Heart left ventricle (tissue), 16 donors: ENCODE measurements around the gene SRR. TPM values are rescaled to one million over a fixed set of nuclear protein-coding genes. Genes with fewer than 3 reads are reported as not detected.

Experiments
- ATAC-seq, 4 donors: fragments of 200-7000 bp; cut with Tn5 transposase; one replicate each; pipeline ENCODE4 v1.9.1; 2020 to 2022; ENCODE audit warnings: moderate library complexity in 4 of 4, mild to moderate bottlenecking in 3 of 4, moderate number of reproducible peaks in 1 of 4
- DNase-seq, 5 donors: peaks; one replicate each; pipeline ENCODE4 v3.0.0-alpha.2; 2020
- H3K27ac ChIP-seq, 12 donors: fragments of 200-600 bp; sonication (generic) in 4 of 12; one replicate each; pipeline versions ENCODE4 v1.5.0 to v1.8.0; 2016 to 2022; ENCODE audit warnings: mild to moderate bottlenecking in 2 of 12
- H3K27me3 ChIP-seq, 9 donors: fragments of 200-600 bp; sonication (generic) in 2 of 9; one replicate each; pipeline versions ENCODE4 v1.5.1 to v1.8.0; 2016 to 2022; ENCODE audit warnings: mild to moderate bottlenecking in 3 of 9
- H3K36me3 ChIP-seq, 9 donors: fragments of 200-600 bp; sonication (generic) in 2 of 9; one replicate each; pipeline versions ENCODE4 v1.5.0 to v1.8.0; 2018 to 2022; ENCODE audit warnings: mild to moderate bottlenecking in 2 of 9
- H3K4me1 ChIP-seq, 12 donors: fragments of 200-600 bp; sonication (generic) in 4 of 12; one replicate each; pipeline versions ENCODE4 v1.5.0 to v1.8.0; 2016 to 2022; ENCODE audit warnings: mild to moderate bottlenecking in 3 of 12
- H3K4me3 ChIP-seq, 12 donors: fragments of 200-600 bp; sonication (generic) in 4 of 12; one replicate each; pipeline versions ENCODE4 v1.5.0 to v1.8.0; 2017 to 2022; ENCODE audit warnings: mild to moderate bottlenecking in 9 of 12, moderate library complexity in 4 of 12
- H3K9me3 ChIP-seq, 12 donors: fragments of 200-600 bp; sonication (generic) in 4 of 12; one replicate each; pipeline versions ENCODE4 v1.5.0 to v1.8.0; 2016 to 2022; ENCODE audit warnings: mild to moderate bottlenecking in 1 of 12
- POLR2A ChIP-seq, 2 donors: fragments of 450-650 bp; IDR thresholded peaks; one replicate each; pipeline ENCODE4 v1.6.1; 2017; ENCODE audit warnings: antibody characterized with exemption in 2 of 2, mild to moderate bottlenecking in 2 of 2, moderate library complexity in 2 of 2
- WGBS, 4 donors: extraction: QIAGEN DNeasy Blood & Tissue Kit in 2 of 4; methylation state at CpG; one replicate each; pipeline versions ENCODE4 v1.1.5 to v1.1.7; 2013 to 2018; 5-methylcytosine and 5-hydroxymethylcytosine counted together
- intact Hi-C, 10 donors: fragments of 100-400 bp; cut with DNase I; formaldehyde crosslinking; loops; one replicate each; pipeline versions ENCODE4 v1.11.1 to v1.14.2; 2022
- polyA plus RNA-seq, 2 donors: library from polyadenylated mRNA; stranded (reverse); fragments of 200-250 nt; gene quantifications; one replicate each; pipeline ENCODE4 v1.2.3, GENCODE V29; 2013
- total RNA-seq, 9 donors: library from RNA; depleted of rRNA in 2 of 9; stranded (reverse); fragments of >200 nt in 2 of 9; fragmentation: NEBNext Ultra II Directional in 3 of 9; extraction: Animal tissue kit (Norgen Biotek cat#: 25700) in 3 of 9; gene quantifications; one replicate each; pipeline versions ENCODE4 v1.1.0 to v1.2.4, GENCODE V29; 2016 to 2023
- TF ChIP-seq, protein P1 (sequence below), 12 donors: fragments of 200-600 bp; sonication (generic) in 4 of 12; IDR thresholded peaks; one replicate each; pipeline versions ENCODE4 v1.5.0 to v1.8.0; 2018 to 2022; ENCODE audit warnings: antibody characterized with exemption in 12 of 12, mild to moderate bottlenecking in 5 of 12
- donor health status: ischemic (EF 13 %, LVEDD 7.1; RV severe dilation, severe dysfunction).
- donor health status: healthy with polysubstance abuse.
- donor health status: DM: no; HTN: yes; CAD: no.
- donor health status: DM: no; HTN: no; CAD: no.
- donor health status: ischemic (EF 25% LVEDD 6.9; RV normal size, moderate dysfunction).
- donor health status: ischemic (EF 25% LVEDD 5.7; RV mildly dilated, moderate dysfunction).
- donor health status: healthy.
- donor health status: DM: yes; HTN: yes; CAD: no.
- donor health status: ischemic (EF 35%, LVEDD 5.7; RV mildly dilated, moderate dysfunction).
- donor health status: nonischemic (EF 11% LVEDD 7.7; RV severe dilation, severe dysfunction).
- donor health status: DM: yes; HTN: yes; CAD: no.
- donor health status: PGD.
- donor health status: ischemic (EF 29% LVEDD 5.4; RV normal size, mild dysfunction).
- donor health status: nonischemic (EF 23%, LVEDD 6.1; RV moderate dilation, normal function).

Gene SRR
- total and polyA plus RNA-seq, 11 donors, result 2.9 to 19.7 (median 8.6) TPM

DNA sequence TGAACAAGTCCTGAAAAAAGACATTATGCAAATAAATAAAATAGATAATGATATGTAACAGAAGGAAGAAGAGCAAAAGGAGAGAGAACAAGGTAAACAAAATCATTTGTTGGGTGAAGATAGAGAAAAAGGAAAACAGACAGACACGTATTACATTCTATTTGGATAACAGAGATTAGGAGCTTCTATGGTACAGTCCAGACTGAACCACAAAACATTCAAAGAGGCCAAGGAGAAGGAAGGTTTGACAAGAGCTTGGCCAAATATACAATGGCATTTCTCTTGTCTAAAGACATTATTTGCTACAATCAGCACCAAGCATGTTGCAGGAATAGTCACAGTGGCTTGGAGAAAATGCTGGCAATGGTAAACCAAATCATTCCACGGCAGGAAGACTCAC is 29.3 kb upstream of the SRR start:
- no peak overlapping the region for H3K4me3 ChIP-seq
- DNase-seq (no peak), ATAC-seq (no peak)
- no peaks in the 10 kb centered on the region for H3K9me3 ChIP-seq
- H3K27me3 ChIP-seq, result no peaks in the 10 kb centered on the region
- intact Hi-C loops, result loop anchor here in 1 of 10 donors (10.0 kb wide), 1 partner anchor 370 kb away; no protein-coding TSS in a partner anchor
- TF ChIP-seq POLR2A (IDR thresholded peaks at IDR 0.05), result no peak
- TF ChIP-seq, protein P1, sequence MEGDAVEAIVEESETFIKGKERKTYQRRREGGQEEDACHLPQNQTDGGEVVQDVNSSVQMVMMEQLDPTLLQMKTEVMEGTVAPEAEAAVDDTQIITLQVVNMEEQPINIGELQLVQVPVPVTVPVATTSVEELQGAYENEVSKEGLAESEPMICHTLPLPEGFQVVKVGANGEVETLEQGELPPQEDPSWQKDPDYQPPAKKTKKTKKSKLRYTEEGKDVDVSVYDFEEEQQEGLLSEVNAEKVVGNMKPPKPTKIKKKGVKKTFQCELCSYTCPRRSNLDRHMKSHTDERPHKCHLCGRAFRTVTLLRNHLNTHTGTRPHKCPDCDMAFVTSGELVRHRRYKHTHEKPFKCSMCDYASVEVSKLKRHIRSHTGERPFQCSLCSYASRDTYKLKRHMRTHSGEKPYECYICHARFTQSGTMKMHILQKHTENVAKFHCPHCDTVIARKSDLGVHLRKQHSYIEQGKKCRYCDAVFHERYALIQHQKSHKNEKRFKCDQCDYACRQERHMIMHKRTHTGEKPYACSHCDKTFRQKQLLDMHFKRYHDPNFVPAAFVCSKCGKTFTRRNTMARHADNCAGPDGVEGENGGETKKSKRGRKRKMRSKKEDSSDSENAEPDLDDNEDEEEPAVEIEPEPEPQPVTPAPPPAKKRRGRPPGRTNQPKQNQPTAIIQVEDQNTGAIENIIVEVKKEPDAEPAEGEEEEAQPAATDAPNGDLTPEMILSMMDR (IDR thresholded peaks at IDR 0.05), result no peak
- 63 to 86% (median 72%) methylated on average over 2 of the region's 2 CpGs for WGBS, 4 donors
- peaks cover 0 to 4% (median 0%) of the 10 kb centered on the region in 12 donors for H3K4me1 ChIP-seq
- H3K27ac ChIP-seq, result no peak overlapping the region
- H3K36me3 ChIP-seq, result peaks cover 0 to 82% (median 56%) of the 10 kb centered on the region in 9 donors

- TF ChIP-seq, protein P1 (IDR thresholded peaks at IDR 0.05), result no peak
- no peak for TF ChIP-seq POLR2A (IDR thresholded peaks at IDR 0.05)
- intact Hi-C loops, result loop anchor here in 1 of 10 donors (10.0 kb wide), 1 partner anchor 371 kb away; no protein-coding TSS in a partner anchor
- H3K27ac ChIP-seq, result no peak overlapping the region
- H3K4me1 ChIP-seq, result peaks cover 0 to 4% (median 0%) of the 10 kb centered on the region in 12 donors
- H3K9me3 ChIP-seq, result no peaks in the 10 kb centered on the region
- ATAC-seq, result no peak
- H3K27me3 ChIP-seq, result no peaks in the 10 kb centered on the region
- H3K36me3 ChIP-seq, result peaks cover 0 to 86% (median 63%) of the 10 kb centered on the region in 9 donors
- 68 to 87% (median 84%) methylated on average over 1 of the region's 1 CpG for WGBS, 4 donors
- no peak overlapping the region for H3K4me3 ChIP-seq
- no peak for DNase-seq
Measured at GRCh38 chr17:2275722-2276121, 28.0 kb upstream of the SRR start.

DNA sequence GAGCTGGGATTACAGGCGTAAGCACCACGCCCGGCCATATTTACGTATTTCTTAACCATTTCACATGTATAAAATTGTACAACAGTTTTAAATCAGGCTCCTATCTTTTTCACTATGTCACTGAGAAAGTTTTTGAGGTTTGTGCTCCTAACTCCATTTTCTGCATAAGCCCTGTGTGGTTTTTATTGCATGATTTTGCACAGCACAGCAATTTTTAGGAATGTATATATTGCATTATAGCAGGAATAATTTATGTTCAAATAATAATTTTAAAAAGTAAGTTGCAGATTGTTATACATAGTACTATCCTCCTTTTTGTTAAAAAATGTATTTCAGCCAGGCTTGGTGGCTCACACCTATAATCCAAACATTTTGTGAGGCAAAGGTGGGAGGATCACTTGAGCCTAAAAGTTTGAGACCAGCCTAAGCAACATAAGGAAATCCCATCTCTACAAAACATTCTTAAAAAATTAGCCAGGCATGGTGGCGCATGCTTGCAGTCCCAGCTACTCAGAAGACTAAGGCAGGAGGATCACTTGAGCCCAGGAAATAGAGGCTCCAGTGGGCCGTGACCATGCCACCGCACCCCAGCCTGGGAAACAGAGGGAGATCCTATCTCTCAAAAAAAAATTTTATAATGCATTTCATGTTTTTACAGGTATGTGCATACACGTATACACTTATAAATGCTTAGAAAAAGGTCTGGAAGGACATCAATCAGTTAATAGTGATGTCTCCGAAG is 26.1 kb upstream of the SRR start:
- peaks cover 0 to 95% (median 78%) of the 10 kb centered on the region in 9 donors for H3K36me3 ChIP-seq
- H3K27ac ChIP-seq, result no peak overlapping the region
- DNase-seq, result no peak
- H3K27me3 ChIP-seq, result no peaks in the 10 kb centered on the region
- intact Hi-C loops, result loop anchor here in 1 of 10 donors (10.0 kb wide), 1 partner anchor 373 kb away; no protein-coding TSS in a partner anchor
- no peak overlapping the region for H3K4me3 ChIP-seq
- WGBS, 4 donors, result 96 to 98% (median 97%) methylated on average over 9 of the region's 9 CpGs
- H3K4me1 ChIP-seq, result peaks cover 0 to 9% (median 0%) of the 10 kb centered on the region in 12 donors
- TF ChIP-seq, protein P1 (IDR thresholded peaks at IDR 0.05), result no peak
- TF ChIP-seq POLR2A (IDR thresholded peaks at IDR 0.05), result no peak
- ATAC-seq, result no peak
- H3K9me3 ChIP-seq, result no peaks in the 10 kb centered on the region

DNA sequence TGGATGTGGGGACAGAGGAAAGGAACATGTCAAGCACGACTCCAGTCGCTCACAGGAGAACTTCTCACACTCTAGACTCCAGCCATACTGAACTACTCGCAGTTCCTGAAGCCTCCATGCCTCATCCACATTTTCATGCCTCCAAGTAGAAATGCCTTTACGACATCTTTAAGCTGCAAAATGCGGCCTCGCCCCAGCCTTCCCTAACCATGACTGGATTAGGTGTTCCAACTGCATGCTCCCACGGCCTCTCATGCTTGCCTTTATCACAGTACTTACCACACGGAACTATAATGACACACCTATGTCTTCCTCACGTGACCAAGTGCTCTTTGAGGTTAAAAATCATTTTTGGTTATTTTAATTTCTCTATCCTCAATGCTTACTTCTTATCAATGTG is 24.0 kb upstream of the SRR start:
- DNase-seq (no peak), ATAC-seq (no peak)
- Histone ChIP-seq H3K27me3 (no peaks in the 10 kb centered on the region), H3K4me3 (no peak overlapping the region), H3K36me3 (peaks cover 0 to 97% (median 78%) of the 10 kb centered on the region in 9 donors), H3K27ac (no peak overlapping the region), H3K9me3 (no peaks in the 10 kb centered on the region), H3K4me1 (peaks cover 0 to 16% (median 0%) of the 10 kb centered on the region in 12 donors)
- 92 to 96% (median 93%) methylated on average over 9 of the region's 9 CpGs for WGBS, 4 donors
- intact Hi-C loops, result loop anchor here in 9 of 10 donors (5.0 to 10.0 kb wide), 6 partner anchors 32 to 385 kb away; partner anchors contain the start of gene HIC1 (in 1 of the 9)
- TF ChIP-seq, protein P1 (IDR thresholded peaks at IDR 0.05), result no peak
- TF ChIP-seq POLR2A (IDR thresholded peaks at IDR 0.05), result no peak
